ENCODE results near the gene GRAMD2B.
"Not testable (repeated sequence)": the region's sequence is repeated elsewhere in the genome, so short reads cannot be mapped to it uniquely, and the experiment has no call there.

- not testable (repeated sequence) for TF ChIP-seq CTCF, POLR2A (IDR thresholded peaks at IDR 0.05)
Observed at GRCh38 chr5:126470529-126470928, 47.3 kb downstream of the GRAMD2B start.
